Gastroesophageal sphincter (tissue), 3 donors: ENCODE results near the gene SLC30A2.

Experiments used
- EP300 ChIP-seq: sonication (generic); formaldehyde crosslinking; IDR thresholded peaks from one replicate; pipeline ENCODE4 v1.6.1; 2017; ENCODE audit warnings: antibody characterized with exemption, mild to moderate bottlenecking
- TF ChIP-seq, protein P1 (sequence below), 4 experiments: fragments of 200-600 bp in 2 of 4; fragments of 450-650 bp in 2 of 4; sonication (generic) in 1 of 4; IDR thresholded peaks; one replicate each; pipeline ENCODE4 v1.5.1; 2017 to 2019; ENCODE audit warnings: antibody characterized with exemption in 4 of 4, mild to moderate bottlenecking in 2 of 4, moderate library complexity in 2 of 4

DNA sequence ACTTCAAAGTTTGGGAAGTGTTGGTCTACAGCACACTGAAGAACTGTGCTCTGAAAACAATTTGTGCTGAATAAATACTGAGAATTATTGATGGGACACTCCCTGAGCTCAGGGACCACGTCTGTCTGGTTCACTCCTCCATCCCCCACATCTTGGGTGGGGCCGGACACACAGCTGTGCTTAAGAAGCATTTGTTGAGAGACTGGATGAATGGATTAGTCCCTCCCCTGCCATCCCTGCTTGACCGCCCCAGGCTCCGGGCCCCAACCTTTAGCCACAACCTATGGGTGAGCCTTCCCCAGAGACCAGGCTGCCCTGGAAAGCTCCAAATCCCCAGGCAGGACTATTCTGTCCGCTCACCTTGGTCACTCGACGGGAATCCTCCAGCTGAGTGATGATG lies 14.0 kb upstream of the SLC30A2 start:
- TF ChIP-seq, protein P1, sequence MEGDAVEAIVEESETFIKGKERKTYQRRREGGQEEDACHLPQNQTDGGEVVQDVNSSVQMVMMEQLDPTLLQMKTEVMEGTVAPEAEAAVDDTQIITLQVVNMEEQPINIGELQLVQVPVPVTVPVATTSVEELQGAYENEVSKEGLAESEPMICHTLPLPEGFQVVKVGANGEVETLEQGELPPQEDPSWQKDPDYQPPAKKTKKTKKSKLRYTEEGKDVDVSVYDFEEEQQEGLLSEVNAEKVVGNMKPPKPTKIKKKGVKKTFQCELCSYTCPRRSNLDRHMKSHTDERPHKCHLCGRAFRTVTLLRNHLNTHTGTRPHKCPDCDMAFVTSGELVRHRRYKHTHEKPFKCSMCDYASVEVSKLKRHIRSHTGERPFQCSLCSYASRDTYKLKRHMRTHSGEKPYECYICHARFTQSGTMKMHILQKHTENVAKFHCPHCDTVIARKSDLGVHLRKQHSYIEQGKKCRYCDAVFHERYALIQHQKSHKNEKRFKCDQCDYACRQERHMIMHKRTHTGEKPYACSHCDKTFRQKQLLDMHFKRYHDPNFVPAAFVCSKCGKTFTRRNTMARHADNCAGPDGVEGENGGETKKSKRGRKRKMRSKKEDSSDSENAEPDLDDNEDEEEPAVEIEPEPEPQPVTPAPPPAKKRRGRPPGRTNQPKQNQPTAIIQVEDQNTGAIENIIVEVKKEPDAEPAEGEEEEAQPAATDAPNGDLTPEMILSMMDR (IDR thresholded peaks at IDR 0.05), result no peak
- no peak for TF ChIP-seq EP300
